Measurements from ENCODE around the gene IL1A. TPM values are rescaled to one million over a fixed set of nuclear protein-coding genes. Genes with fewer than 3 reads are reported as not detected.

The IL1A gene
- total RNA-seq, 1 experiment from 2014 or later = 0.10 TPM

DNA sequence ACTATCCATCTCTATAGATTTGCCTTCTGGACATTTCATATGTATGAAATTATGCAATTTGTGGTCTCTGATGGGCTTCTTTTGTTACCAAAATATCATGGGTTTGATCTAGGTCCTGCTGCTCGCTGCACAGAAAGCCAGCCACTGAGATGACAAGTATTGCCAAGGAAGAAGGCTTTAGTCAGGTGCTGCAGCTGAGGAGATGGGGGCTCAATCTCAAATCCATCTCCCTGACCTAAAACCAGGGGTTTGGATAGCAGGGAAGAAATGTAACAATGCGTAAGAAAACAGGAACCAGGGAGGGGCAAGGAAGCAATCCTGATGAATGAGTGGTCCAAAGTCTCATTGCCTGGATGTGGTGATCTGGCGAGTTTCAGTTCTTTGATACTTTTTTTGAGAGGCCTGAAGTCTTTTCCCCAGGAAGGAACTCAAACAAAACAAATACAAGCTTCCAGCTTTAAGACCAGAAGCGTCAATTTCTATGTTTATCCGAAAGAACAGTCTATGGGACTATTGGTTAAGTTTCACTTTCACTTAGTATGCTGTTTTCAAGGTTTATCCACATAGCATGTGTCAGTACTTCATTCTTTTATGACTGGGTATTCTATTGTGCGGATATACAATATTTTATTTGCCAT, 16.5 kb downstream of the IL1A start:
- intact Hi-C loops (cut with micrococcal nuclease) = no loop called here
- ATAC-seq (no peak), DNase-seq (ENCODE audit: low read depth, low spot score) (no peak)
- Histone ChIP-seq H3K9ac (ENCODE audit: low read length) (no peak overlapping the region), H3K9me3 (ENCODE audit: control insufficient read depth in 1 of 2, insufficient read depth in 1 of 2, low read depth in 1 of 2, low read length in 2 of 2) (no peaks in the 10 kb centered on the region), H3K36me3 (ENCODE audit: control insufficient read depth in 1 of 2, insufficient read depth in 2 of 2, low read length in 2 of 2) (no peaks in the 10 kb centered on the region), H3K9me2 (ENCODE audit: insufficient read depth) (no peaks in the 10 kb centered on the region), H3K4me3 (replicated peaks in 1 of 2; ENCODE audit: low read depth in 1 of 2, low read length in 2 of 2) (no peak overlapping the region), H3K4me2 (ENCODE audit: low read length) (no peak overlapping the region), H2AFZ (ENCODE audit: low read depth, low read length, poor library complexity, severe bottlenecking) (no peak overlapping the region), H3K27ac (ENCODE audit: low read depth, low read length) (no peak overlapping the region), H3K27me3 (ENCODE audit: insufficient read depth, low read length) (no peaks in the 10 kb centered on the region), H3K4me1 (ENCODE audit: control insufficient read depth in 1 of 2, insufficient read depth in 2 of 2, low read length in 2 of 2) (peaks cover 2 to 22% of the 10 kb centered on the region in 2 experiments; a peak in 2 of 4 replicates), H3K79me2 (ENCODE audit: insufficient read depth, low read length) (peaks cover 14% of the 10 kb centered on the region), H4K20me1 (ENCODE audit: insufficient read depth) (no peaks in the 10 kb centered on the region)
- TF ChIP-seq YY1 (IDR thresholded peaks at IDR 0.05; ENCODE audit: extremely low read depth, insufficient replicate concordance, low read depth, low read length) = no peak
- no peak for TF ChIP-seq CEBPB (IDR thresholded peaks at IDR 0.05; ENCODE audit: low read depth)
- TF ChIP-seq EZH2 (IDR thresholded peaks at IDR 0.05) = no peak
- TF ChIP-seq EZH2phosphoT487 (IDR thresholded peaks at IDR 0.05; ENCODE audit: borderline replicate concordance) = no peak
- TF ChIP-seq SRF (IDR thresholded peaks at IDR 0.05; ENCODE audit: low read depth) = no peak
- no peak for TF ChIP-seq JUND (IDR thresholded peaks at IDR 0.05)
- TF ChIP-seq SP1 (IDR thresholded peaks at IDR 0.05; ENCODE audit: low read depth) = no peak
- TF ChIP-seq SIN3A (IDR thresholded peaks at IDR 0.05; ENCODE audit: low read depth) = no peak
- no peak for TF ChIP-seq CBX3 (IDR thresholded peaks at IDR 0.05; ENCODE audit: low read depth)
- no peak for TF ChIP-seq TCF7L2 (IDR thresholded peaks at IDR 0.05; ENCODE audit: borderline replicate concordance, extremely low read depth, insufficient read depth, insufficient read length)
- no peak for TF ChIP-seq ZFX (IDR thresholded peaks at IDR 0.05)
- TF ChIP-seq, protein P1, sequence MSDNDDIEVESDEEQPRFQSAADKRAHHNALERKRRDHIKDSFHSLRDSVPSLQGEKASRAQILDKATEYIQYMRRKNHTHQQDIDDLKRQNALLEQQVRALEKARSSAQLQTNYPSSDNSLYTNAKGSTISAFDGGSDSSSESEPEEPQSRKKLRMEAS (IDR thresholded peaks at IDR 0.05) = no peak
- no peak for TF ChIP-seq ATF3 (IDR thresholded peaks at IDR 0.05)
- BruUV-seq (replicated peaks) = no TSS peak
- RAD21 ChIA-PET (ENCODE audit: low non-redundant PET in 1 of 2, low total read pairs in 2 of 2, uncharacterized antibody in 2 of 2, unreplicated experiment in 2 of 2) = no interaction called here
- CTCF ChIA-PET = no interaction called here
- POLR2A ChIA-PET = no interaction called here

Measured in HCT116 (cell line).